Smooth muscle cell (in vitro differentiated cells): Measurements from ENCODE around the gene PTOV1. TPM values are rescaled to one million over a fixed set of nuclear protein-coding genes. Genes with fewer than 3 reads are reported as not detected.
A peak's percentile ranks its signal among the peaks of the same experiment; 100 is the strongest.

Experiments
- DNase-seq: peaks from one replicate; lab custom pipeline; 2025; ENCODE audit not compliant: unreplicated experiment; lab: John Stamatoyannopoulos, UW
- H2AFZ ChIP-seq: fragments of 200-600 bp; sonication (generic); 2 replicates; pipeline ENCODE4 v1.6.0; 2016; ENCODE audit warnings: antibody characterized with exemption, low read depth, mild to moderate bottlenecking
- H3F3A ChIP-seq: fragments of 200-600 bp; sonication (generic); 2 replicates; pipeline ENCODE4 v1.6.0; 2017; ENCODE audit warnings: antibody characterized with exemption, low read depth
- H3K27ac ChIP-seq: fragments of 200-600 bp; sonication (generic); 2 replicates; pipeline ENCODE4 v1.5.1; 2016; ENCODE audit warnings: low read depth, mild to moderate bottlenecking
- H3K27me3 ChIP-seq: fragments of 200-600 bp; sonication (generic); 2 replicates; pipeline ENCODE4 v1.6.1; 2016; ENCODE audit warnings: low read depth, mild to moderate bottlenecking
- H3K36me3 ChIP-seq: fragments of 200-600 bp; sonication (generic); 2 replicates; pipeline ENCODE4 v1.5.1; 2016; ENCODE audit warnings: low read depth
- H3K4me1 ChIP-seq: fragments of 200-600 bp; sonication (generic); 2 replicates; pipeline ENCODE4 v1.5.1; 2016; ENCODE audit warnings: low read depth
- H3K4me2 ChIP-seq: fragments of 200-600 bp; sonication (generic); 2 replicates; pipeline ENCODE4 v1.6.0; 2016; ENCODE audit warnings: mild to moderate bottlenecking
- H3K4me3 ChIP-seq: fragments of 200-600 bp; sonication (generic); 2 replicates; pipeline ENCODE4 v1.5.1; 2016; ENCODE audit warnings: mild to moderate bottlenecking
- H3K79me2 ChIP-seq: fragments of 200-600 bp; sonication (generic); 2 replicates; pipeline ENCODE4 v1.6.0; 2016; ENCODE audit warnings: low read depth, mild to moderate bottlenecking
- H3K9ac ChIP-seq: fragments of 200-600 bp; sonication (generic); 2 replicates; pipeline ENCODE4 v1.6.0; 2016; ENCODE audit warnings: low read depth
- H3K9me3 ChIP-seq: fragments of 200-600 bp; sonication (generic); replicated peaks from 2 replicates; pipeline ENCODE4 v1.5.1; 2016; ENCODE audit warnings: low read depth
- H4K20me1 ChIP-seq: fragments of 200-600 bp; sonication (generic); 2 replicates; pipeline ENCODE4 v1.6.0; 2016; ENCODE audit warnings: low read depth
- WGBS: methylation state at CpG from one replicate; pipeline ENCODE4 v1.1.7; 2016; ENCODE audit warnings: low lambda C conversion rate; 5-methylcytosine and 5-hydroxymethylcytosine counted together
- polyA plus RNA-seq: library from polyadenylated mRNA; unstranded; fragments of >200 nt; fragmentation: Nextera tagmentation; extraction: Ambion mirVana; gene quantifications from 2 replicates; pipeline ENCODE4 v1.2.1, GENCODE V29; 2016
- total RNA-seq: library from RNA; depleted of rRNA; stranded (reverse); fragments of >200 nt; gene quantifications from 2 replicates; pipeline ENCODE4 v1.2.3, GENCODE V29; 2014
- TF ChIP-seq, protein P1 (sequence below): fragments of 200-600 bp; sonication (generic); IDR thresholded peaks from 2 replicates; pipeline ENCODE4 v1.5.1; 2017; ENCODE audit warnings: borderline replicate concordance, mild to moderate bottlenecking, antibody characterized with exemption; ENCODE audit not compliant: insufficient read depth, poor library complexity, severe bottlenecking

The PTOV1 gene
- total and polyA plus RNA-seq, 2 experiments from 2014 or later, result 81.0 to 256 TPM

DNA sequence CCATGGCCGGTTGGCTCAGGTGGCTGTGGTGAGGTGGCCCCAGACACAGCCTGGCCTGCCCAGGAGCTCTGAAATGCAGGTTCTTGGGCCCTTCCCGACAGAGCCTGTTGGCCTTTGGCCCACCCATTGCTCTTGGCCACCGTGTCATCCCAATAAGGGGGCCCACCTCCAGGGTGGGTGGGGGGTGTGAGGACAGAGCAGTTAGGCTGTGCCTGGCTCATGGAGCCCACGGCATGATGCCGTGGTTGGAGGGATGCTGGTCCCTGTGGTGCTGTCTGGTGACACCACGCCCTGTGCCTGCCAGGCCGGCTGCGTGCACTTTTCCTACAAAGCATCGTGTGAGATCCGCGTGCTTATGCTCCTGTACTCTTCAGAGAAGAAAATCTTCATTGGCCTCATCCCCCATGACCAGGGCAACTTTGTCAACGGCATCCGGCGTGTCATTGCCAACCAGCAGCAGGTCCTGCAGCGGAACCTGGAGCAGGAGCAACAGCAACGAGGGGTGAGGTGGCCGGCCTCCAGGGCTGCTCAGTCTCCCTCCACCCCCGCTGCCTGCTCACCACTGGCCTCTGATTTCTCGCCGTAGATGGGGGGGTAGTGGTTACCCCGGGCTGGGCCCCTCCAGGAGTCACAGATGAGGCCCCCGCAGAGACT is 8.8 kb downstream of the PTOV1 start:
- DNase-seq, result no peak
- no peak overlapping the region for H2AFZ ChIP-seq
- peaks cover 50% of the 10 kb centered on the region for H4K20me1 ChIP-seq
- no peak overlapping the region for H3K4me2 ChIP-seq
- 88% methylated on average over 22 of the region's 22 CpGs for WGBS
- H3K4me1 ChIP-seq, result no peaks in the 10 kb centered on the region
- H3K36me3 ChIP-seq, result no peaks in the 10 kb centered on the region
- H3K9me3 ChIP-seq, result no peaks in the 10 kb centered on the region
- peaks cover 33% of the 10 kb centered on the region for H3F3A ChIP-seq
- H3K4me3 ChIP-seq, result no peak overlapping the region
- TF ChIP-seq, protein P1, sequence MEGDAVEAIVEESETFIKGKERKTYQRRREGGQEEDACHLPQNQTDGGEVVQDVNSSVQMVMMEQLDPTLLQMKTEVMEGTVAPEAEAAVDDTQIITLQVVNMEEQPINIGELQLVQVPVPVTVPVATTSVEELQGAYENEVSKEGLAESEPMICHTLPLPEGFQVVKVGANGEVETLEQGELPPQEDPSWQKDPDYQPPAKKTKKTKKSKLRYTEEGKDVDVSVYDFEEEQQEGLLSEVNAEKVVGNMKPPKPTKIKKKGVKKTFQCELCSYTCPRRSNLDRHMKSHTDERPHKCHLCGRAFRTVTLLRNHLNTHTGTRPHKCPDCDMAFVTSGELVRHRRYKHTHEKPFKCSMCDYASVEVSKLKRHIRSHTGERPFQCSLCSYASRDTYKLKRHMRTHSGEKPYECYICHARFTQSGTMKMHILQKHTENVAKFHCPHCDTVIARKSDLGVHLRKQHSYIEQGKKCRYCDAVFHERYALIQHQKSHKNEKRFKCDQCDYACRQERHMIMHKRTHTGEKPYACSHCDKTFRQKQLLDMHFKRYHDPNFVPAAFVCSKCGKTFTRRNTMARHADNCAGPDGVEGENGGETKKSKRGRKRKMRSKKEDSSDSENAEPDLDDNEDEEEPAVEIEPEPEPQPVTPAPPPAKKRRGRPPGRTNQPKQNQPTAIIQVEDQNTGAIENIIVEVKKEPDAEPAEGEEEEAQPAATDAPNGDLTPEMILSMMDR, result no peak
- peaks cover 19% of the 10 kb centered on the region for H3K79me2 ChIP-seq
- peak overlapping the region; percentile 78 for H3K27ac ChIP-seq
- H3K27me3 ChIP-seq, result no peaks in the 10 kb centered on the region
- no peak overlapping the region for H3K9ac ChIP-seq

DNA sequence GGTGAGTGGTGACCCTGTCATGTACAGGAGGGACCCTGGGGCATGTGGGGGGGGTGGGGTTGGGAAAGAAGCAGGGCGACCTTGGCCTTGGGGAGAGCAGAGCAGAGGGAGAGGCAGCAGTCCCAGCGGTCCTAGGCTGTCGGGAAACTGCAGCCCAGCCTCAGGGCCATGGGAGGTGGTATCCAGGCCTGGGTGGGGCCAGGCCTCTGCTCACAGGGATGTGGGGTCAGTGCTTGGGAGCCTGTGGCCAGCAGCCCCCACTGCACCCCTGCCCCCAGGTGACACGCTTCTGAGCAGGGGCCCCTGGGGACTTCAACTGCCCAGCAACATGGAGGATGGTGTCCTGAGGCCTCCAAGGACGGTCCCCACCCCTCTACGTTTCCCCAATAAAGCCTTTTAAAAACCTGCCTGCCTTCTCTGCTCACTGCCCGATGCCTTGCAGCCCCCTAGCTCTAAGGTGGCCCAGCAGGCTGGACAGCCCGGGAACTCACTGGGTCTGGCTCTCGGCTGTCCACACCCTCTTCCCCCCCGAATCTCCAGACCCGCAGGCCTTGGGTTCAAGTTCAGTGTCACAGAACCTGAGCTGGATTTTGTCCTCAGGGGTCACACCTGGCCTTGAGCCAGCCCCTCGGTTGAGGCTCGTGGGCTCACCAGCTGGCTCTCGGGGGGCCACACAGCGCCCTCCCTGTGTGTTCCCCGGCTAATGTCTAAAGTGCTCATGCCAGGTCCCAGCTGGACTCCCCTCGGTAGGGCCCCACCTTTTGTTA is 9.6 kb downstream of the PTOV1 start:
- Histone ChIP-seq H3K27me3 (no peaks in the 10 kb centered on the region), H3K9me3 (no peaks in the 10 kb centered on the region), H3K79me2 (peaks cover 19% of the 10 kb centered on the region), H3K9ac (no peak overlapping the region), H3K4me2 (no peak overlapping the region), H3K4me3 (no peak overlapping the region), H3K36me3 (no peaks in the 10 kb centered on the region), H3K27ac (peak overlapping the region; percentile 78), H3K4me1 (no peaks in the 10 kb centered on the region), H4K20me1 (peaks cover 43% of the 10 kb centered on the region), H2AFZ (no peak overlapping the region), H3F3A (peaks cover 28% of the 10 kb centered on the region)
- 90% methylated on average over 16 of the region's 17 CpGs for WGBS
- no peak for DNase-seq
- TF ChIP-seq, protein P1, result no peak

DNA sequence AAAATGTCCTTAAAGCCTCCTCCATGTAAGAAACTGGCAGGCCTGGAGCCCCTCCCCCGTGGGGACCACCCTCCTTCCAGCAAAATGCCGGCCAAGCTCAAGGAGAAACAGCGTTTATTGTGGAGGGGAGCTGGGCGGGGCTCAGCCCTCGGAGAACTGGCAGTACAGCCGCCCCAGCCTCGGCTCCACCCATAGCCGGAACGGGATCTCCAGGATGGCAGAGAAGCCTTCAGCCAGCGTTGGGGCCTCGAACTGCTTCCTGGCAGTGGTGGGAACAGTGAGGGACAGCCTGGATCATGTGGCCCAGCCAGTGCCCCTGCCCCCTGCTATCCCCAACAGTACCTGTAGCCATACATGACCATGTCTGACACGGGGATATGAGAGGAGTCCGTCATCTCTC is 10.1 kb downstream of the PTOV1 start:
- H4K20me1 ChIP-seq, result peaks cover 37% of the 10 kb centered on the region
- H3K27ac ChIP-seq, result peak overlapping the region; percentile 29
- no peak overlapping the region for H3K4me2 ChIP-seq
- H3K27me3 ChIP-seq, result no peaks in the 10 kb centered on the region
- H2AFZ ChIP-seq, result no peak overlapping the region
- no peaks in the 10 kb centered on the region for H3K9me3 ChIP-seq
- H3K79me2 ChIP-seq, result peaks cover 24% of the 10 kb centered on the region
- TF ChIP-seq, protein P1, result no peak
- peaks cover 25% of the 10 kb centered on the region for H3F3A ChIP-seq
- no peaks in the 10 kb centered on the region for H3K36me3 ChIP-seq
- 60% methylated on average over 12 of the region's 13 CpGs for WGBS
- DNase-seq, result no peak
- peaks cover under 1% of the 10 kb centered on the region for H3K4me1 ChIP-seq
- H3K9ac ChIP-seq, result no peak overlapping the region
- H3K4me3 ChIP-seq, result no peak overlapping the region
